GM21825 (cell line): Measurements from ENCODE around the gene TNKS1BP1.
"Not testable (repeated sequence)": the region's sequence is repeated elsewhere in the genome, so short reads cannot be mapped to it uniquely, and the experiment has no call there.

ENCODE experiments used
- ATAC-seq: cut with Tn5 transposase; IDR thresholded peaks from one replicate; pipeline ENCODE4 v1.9.1; 2021; ENCODE audit warnings: mild to moderate bottlenecking, moderate library complexity; ENCODE audit not compliant: unreplicated experiment

The TNKS1BP1 gene

GRCh38 chr11:57353852-57354251 lies 29.1 kb upstream of the TNKS1BP1 start:
- no peak for ATAC-seq

GRCh38 chr11:57353446-57353845 lies 28.7 kb upstream of the TNKS1BP1 start:
- no peak for ATAC-seq

DNA sequence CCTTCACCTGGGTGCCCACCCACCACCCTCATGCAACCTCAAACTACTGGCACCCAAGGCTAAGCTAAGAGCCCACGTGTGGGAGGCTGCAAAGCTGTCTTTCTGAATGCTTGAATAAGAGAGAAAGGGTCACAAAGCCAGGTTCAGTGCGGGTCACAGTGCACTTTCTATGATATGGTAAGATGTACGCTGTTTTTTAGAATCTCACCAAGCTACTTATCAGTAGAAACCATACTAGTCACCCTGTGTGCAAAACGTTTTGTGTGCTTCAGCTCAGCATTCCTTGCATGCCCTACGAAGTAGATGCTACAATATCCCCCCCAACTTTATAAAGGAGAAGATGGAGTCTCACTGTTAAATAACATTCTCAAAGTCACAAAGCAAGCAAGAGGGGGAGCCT lies 28.3 kb upstream of the TNKS1BP1 start:
- no peak for ATAC-seq

GRCh38 chr11:57349491-57350274 lies 24.9 kb upstream of the TNKS1BP1 start:
- ATAC-seq, result no peak

GRCh38 chr11:57348636-57349313 lies 24.0 kb upstream of the TNKS1BP1 start:
- ATAC-seq, result no peak

GRCh38 chr11:57348052-57348451 lies 23.3 kb upstream of the TNKS1BP1 start:
- no peak for ATAC-seq

DNA sequence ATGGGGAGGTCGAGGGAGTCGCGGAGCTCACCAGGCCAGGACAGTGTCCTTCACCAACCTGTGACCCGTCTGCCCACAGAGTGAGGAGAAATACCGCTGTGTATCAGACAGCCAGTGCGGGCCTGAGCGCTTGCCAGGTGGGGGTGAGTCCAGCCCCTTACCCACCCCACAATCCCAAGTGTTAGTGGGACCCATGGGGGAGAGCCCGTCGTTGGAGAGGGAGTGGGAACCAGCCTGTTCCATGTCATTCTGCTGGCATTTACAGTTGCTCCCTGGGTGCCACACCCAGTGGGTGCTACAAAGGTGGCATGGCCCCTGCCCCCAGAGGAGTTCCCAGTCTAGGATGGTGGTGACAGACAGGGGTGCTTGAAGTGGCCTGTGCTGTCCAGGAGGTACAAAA lies 22.6 kb upstream of the TNKS1BP1 start:
- ATAC-seq, result no peak

DNA sequence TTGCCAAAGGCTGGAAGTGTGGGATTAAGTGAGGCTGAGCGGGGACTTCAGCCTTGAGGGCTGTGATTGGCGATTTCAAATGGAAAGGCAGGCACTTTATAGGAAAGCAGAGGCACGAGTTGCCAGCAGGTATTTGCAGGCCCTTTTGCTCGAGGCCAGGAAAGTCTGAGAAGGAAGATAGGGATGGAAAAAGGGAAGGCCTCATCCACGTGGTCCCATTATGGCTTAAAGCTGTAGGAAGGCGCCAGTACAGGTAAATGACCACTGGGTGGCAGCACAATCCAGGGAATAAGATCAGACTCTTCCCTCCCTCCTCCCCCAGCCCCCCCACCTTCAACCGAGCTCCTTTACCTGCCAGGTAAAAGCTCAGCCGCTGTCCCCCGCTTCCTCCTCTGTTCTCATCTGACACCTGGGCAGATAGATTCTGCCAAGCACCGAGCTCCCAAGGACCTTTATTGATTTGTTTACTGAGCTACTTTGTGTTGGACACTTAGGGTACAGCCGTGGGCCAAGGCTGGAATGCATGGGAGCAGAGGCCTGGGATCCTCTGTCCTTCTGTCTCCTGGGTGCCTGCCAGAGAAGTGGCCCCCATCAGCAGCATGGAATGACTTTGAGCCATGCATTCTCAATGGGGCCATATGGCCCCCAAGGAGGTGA lies 20.9 kb upstream of the TNKS1BP1 start:
- ATAC-seq, result peak; percentile 77

GRCh38 chr11:57344826-57345225 lies 20.1 kb upstream of the TNKS1BP1 start:
- no peak for ATAC-seq

GRCh38 chr11:57343825-57344224 lies 19.1 kb upstream of the TNKS1BP1 start:
- ATAC-seq, result no peak

GRCh38 chr11:57342702-57343101 lies 17.9 kb upstream of the TNKS1BP1 start:
- ATAC-seq, result no peak

- no peak for ATAC-seq
Measured at GRCh38 chr11:57341250-57341808, 16.6 kb upstream of the TNKS1BP1 start.

DNA sequence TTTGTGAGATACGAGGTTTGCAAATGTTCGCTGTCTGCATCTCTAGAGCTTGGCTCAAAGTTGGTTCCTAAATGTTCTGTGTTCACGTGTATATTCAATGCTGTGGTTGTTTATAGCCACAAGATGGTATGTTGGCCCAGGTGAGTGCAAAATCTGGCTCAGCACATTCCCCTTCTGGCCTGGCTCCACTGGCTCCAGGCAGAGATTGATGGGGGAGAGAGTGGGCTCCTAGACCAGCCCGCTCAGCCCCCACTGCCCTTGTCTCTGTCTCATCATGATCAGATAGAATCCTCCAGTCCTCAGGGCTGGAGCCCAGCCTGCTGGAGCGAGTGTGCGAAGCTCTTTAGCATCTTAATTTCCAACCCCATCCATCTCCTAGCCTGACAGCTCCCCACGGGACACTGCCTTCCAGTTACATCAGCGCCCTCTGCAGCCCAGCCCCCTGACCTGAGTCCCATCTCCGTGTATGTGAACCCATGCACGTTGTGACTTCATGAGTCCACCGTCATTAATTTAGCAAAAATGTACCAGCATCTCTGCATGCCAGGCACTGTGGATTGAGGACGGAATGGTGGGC lies 15.4 kb upstream of the TNKS1BP1 start:
- ATAC-seq, result no peak

- ATAC-seq, result no peak
Measured at GRCh38 chr11:57339328-57339727, 14.6 kb upstream of the TNKS1BP1 start.

DNA sequence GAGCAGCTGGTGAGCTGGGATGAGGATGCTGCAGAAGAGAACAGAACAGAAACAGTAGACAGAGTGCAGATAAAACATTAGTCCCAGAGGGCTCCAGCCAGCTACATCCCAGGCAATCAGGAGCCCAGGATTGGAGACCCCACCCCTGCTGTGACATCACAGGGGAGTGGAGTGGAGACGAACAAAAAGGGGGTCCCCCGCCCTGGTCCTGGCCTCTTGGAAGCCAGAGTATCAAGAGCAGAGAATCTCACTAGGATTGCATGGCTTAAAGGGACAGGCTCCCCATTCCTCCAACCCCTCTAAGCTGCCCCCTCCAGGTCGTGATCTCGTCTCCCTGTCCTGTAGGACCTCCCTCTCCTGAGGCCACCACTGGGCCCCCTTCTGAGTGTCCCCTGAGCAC lies 13.4 kb upstream of the TNKS1BP1 start, which contains the start of gene P2RX3:
P2RX3 (plus strand) TSS at position 211 of the 400 bp plus-strand sequence. CDS start 199 bp downstream, outside the sequence.
- no peak for ATAC-seq

- not testable (repeated sequence) for ATAC-seq
Measured at GRCh38 chr11:57336856-57337255, 12.1 kb upstream of the TNKS1BP1 start.

DNA sequence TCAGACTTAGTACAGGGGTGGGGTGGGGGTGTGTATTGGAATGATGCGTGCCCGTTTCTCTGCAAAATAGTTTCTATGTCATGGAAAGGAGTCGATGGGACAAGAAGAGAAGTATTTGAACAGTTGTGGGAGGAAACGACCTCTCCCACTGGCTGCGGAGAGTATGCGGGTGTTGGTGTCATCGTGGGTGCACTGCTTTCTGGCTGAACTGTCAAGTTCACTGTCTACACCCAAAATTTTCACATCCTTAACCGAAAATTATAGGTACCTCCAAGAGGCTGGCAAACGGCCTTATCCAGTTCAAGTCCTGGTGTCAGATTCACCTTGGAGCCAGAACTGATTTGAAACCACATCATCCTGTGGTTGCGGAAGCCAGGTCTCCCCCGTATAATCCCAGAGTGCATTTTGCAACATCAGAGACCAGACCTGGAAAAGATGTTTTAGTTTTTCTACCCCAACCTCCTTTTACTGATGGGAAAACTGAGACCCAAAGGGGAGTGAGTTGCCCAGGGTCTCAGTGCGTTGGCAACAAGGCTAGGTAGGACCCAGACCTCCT lies 11.4 kb upstream of the TNKS1BP1 start:
- ATAC-seq, result no peak

DNA sequence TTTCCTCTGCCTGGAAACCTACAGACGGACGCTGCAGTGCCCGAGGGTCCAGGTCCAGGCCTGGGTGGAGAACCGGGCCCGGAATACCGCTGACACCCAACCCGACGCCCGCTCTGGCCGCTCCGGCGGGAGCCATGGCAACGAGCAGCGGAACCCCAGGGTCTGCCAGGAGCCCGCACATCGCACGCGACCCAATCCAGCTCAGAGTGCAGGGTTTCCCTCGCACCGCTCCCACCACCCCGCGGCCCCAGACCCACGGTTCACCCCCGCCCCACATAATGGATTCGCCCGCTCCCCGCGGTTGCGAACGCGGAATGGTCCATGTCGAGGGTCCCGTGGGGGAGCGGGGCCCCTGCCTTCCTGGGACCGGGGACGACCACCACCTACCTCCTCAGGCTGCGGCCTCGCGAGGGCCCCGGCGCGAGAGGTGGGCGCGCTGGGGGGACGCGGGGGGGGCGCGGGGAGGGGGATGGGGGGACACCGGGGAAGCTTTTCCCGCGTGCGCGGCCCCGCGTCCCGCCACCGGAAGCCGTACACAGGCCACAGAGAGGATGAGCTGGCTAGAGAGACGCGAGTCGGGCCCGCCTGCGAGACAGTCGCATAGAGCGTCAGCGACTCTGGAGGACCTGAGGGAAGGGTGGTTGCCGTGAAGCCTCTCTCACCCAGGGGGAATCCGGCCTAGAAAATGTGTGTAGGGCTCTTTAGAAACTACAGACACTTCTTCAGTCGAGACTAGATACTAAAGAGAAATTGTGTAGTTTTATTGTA lies 10.8 kb upstream of the TNKS1BP1 start, which contains the start of gene SSRP1:
SSRP1 (minus strand) TSS at position 550 of the 768 bp plus-strand sequence. CDS start 771 bp downstream, outside the sequence.
- ATAC-seq, result peak; percentile 99

- no peak for ATAC-seq
Measured at GRCh38 chr11:57335023-57335342, 10.2 kb upstream of the TNKS1BP1 start.
